NCI-H2107 treated with DMSO at 0.1 percent for 48 hours (cell line): ENCODE data around the gene DERL3.

Experiments used
- DNase-seq: peaks from one replicate; lab custom pipeline; 2025; ENCODE audit not compliant: unreplicated experiment; lab: John Stamatoyannopoulos, UW

Gene DERL3

GRCh38 chr22:23847991-23848864 is 9.4 kb upstream of the DERL3 start:
- DNase-seq, result no peak

- no peak for DNase-seq
Observed at GRCh38 chr22:23847310-23847920, 8.6 kb upstream of the DERL3 start.

GRCh38 chr22:23846081-23846469 is 7.3 kb upstream of the DERL3 start:
- DNase-seq, result no peak

GRCh38 chr22:23845265-23846080 is 6.7 kb upstream of the DERL3 start:
- DNase-seq, result no peak

- DNase-seq, result no peak
Observed at GRCh38 chr22:23844739-23845202, 6.0 kb upstream of the DERL3 start.

- DNase-seq, result no peak
Observed at GRCh38 chr22:23842599-23842998, 3.8 kb upstream of the DERL3 start.

- no peak for DNase-seq
Observed at GRCh38 chr22:23841736-23842445, 3.1 kb upstream of the DERL3 start.

GRCh38 chr22:23841292-23841691 is 2.5 kb upstream of the DERL3 start:
- no peak for DNase-seq

GRCh38 chr22:23840026-23840425 is 1.2 kb upstream of the DERL3 start:
- DNase-seq, result no peak

- DNase-seq, result no peak
Observed at GRCh38 chr22:23837911-23838680, 710 bp downstream of the DERL3 start.

GRCh38 chr22:23837496-23837859 is 1.3 kb downstream of the DERL3 start:
- DNase-seq, result no peak

- DNase-seq, result no peak
Observed at GRCh38 chr22:23836692-23837495, 1.9 kb downstream of the DERL3 start.

GRCh38 chr22:23836281-23836680 is 2.5 kb downstream of the DERL3 start:
- DNase-seq, result no peak

GRCh38 chr22:23835484-23836144 is 3.2 kb downstream of the DERL3 start:
- no peak for DNase-seq

GRCh38 chr22:23834793-23835483 is 3.9 kb downstream of the DERL3 start:
- no peak for DNase-seq

GRCh38 chr22:23834406-23834792 is 4.4 kb downstream of the DERL3 start:
- DNase-seq, result no peak

- no peak for DNase-seq
Observed at GRCh38 chr22:23833911-23834317, 4.9 kb downstream of the DERL3 start.

GRCh38 chr22:23833017-23833751 is 5.6 kb downstream of the DERL3 start:
- DNase-seq, result no peak
